Non-pigmented ciliary epithelial cell (primary cell): Measurements from ENCODE around the gene KLHL29.

Experiments
- DNase-seq: peaks from one replicate; pipeline ENCODE4 v3.0.0-alpha.2; 2010; ENCODE audit warnings: low read depth

The KLHL29 gene

DNA sequence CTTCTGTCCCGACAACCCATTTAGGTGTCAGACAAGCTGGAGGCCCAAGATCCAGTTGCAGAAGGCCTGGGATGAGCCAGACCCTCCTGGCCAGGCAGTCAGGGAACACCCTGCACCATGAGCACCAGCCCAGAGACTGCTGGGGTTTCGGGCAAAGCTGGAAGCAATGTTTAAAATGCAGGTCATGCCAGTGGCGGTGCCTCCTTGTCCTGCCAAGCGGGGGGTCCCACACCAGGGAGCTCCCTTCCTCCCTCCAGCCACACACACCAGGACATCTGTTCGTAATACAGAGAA is 311.7 kb downstream of the KLHL29 start:
- DNase-seq: no peak

DNA sequence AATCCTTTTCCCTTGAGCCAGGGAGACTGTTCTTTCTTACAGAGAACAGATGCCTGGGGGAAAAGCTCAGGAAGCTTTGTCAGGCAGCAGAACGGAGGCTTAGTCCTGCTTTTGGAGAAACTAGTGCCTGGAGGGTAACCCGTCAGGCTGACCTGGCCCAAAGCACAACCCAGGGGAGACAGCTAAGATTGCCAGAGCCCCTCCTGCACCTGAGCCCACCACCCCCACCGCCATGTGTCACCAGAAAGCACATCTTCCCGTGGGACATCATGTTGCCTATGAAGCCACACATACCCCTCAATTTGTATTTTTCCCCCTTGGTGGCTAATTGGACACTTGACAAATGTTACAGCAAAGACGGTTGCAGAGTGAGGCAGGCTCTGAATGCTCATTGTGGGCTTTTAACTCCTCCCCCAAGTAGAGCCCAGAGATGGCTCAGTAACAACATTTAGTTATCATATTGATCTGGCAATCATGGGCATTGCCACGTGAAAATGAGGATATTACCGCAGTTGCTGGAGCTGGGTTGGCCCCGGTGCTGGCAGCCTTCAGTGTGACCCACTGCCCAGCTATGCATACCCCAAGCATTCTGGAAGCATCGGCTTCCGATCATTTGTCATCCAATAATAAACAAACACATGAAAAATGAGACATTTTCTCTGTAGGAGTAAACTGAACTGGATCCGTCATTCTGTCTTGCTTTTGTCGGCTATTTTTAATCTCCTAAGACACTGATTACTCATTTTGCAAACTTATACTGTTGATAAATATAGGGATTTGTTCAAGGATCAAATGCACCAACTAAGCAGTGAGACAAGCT is 312.5 kb downstream of the KLHL29 start:
- peak; percentile 22 for DNase-seq

DNA sequence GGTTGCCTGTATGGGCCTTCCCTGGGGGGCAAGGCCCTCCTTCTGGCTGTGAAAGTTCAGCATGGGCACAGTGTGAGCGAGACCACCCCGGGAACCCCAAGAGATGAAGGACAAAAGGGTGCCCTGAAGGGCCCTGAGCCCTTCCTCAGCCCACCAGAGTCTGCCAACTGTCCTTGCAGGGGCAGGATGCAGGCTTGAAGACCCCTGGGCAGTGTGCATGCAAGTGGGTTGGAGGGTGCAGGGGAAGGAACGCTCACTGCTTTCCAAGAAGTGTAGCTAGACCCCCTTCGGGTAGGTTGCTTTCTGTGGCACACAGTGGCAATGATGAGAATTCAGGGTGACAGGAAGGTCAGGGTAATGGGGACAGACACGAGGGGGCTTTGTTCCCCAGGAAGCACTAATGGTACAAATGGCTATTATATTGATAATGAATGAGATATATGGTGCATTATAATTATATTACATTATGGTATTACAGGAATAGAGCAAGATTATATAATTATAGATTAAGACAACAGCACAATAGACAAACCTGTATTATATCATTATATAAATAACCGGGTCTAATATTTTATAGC is 313.2 kb downstream of the KLHL29 start:
- DNase-seq: no peak

DNA sequence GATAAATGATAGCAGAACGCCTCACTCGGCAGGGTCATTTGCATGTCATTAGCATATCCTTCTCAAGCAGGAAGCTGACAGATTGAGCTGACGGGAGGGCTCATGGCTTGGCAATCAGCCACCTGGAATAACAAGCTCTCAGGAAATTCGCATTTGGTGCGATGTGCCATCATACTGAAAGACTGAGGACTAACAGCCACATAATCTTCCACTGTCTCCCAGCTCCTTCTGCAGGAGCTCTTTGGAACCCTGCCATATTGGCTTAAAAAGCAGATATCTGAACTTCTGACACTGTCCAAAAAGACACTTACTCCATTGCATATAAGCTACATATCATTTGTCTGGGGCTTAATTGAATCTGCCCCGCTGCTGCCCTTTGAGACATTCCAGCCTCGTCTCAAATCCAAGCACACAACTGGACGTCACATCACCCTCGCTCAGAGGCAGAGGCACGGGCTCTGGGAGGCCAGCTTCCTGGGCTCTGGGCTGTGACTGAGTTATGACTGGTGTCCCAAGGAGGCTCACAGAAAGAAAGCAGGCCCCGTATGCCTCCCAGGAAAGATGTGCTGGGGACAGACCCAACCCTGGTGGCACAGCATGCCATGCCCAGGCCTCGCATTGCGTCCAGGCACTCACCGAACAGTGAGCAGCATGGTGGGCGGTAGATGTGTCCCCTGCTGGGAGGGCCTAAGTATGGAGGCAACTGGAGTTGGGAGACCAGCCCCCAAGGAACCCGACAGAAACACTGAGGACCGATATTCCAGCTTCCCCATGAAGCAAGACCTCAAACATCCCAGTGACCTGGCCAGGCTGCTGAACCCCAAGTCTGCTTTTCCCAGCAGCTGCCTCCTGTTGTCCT is 314.0 kb downstream of the KLHL29 start:
- no peak for DNase-seq

GRCh38 chr2:23699580-23699925 is 314.6 kb downstream of the KLHL29 start:
- no peak for DNase-seq

DNA sequence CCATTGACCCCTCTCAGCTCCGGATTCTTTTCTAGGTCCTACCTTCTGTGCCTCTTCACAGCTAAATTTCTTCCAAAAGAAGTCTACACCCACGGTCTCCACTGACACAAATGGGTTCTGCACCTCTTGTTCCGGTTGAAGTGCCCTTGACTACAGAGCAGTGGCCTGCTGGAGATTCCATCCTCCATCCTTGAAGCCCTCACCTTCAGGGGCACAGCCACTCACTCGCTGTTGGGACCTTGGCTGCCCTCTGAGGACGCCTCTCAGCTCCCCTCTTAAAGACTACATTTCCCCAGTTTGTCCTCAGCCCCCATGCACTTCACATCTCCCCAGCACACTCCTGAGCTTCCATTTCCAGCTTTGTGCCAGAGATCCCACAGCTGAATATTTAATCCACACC is 315.6 kb downstream of the KLHL29 start:
- DNase-seq: no peak

GRCh38 chr2:23703037-23703582 is 318.1 kb downstream of the KLHL29 start:
- DNase-seq: no peak

GRCh38 chr2:23703583-23704385 is 318.8 kb downstream of the KLHL29 start:
- DNase-seq: no peak

DNA sequence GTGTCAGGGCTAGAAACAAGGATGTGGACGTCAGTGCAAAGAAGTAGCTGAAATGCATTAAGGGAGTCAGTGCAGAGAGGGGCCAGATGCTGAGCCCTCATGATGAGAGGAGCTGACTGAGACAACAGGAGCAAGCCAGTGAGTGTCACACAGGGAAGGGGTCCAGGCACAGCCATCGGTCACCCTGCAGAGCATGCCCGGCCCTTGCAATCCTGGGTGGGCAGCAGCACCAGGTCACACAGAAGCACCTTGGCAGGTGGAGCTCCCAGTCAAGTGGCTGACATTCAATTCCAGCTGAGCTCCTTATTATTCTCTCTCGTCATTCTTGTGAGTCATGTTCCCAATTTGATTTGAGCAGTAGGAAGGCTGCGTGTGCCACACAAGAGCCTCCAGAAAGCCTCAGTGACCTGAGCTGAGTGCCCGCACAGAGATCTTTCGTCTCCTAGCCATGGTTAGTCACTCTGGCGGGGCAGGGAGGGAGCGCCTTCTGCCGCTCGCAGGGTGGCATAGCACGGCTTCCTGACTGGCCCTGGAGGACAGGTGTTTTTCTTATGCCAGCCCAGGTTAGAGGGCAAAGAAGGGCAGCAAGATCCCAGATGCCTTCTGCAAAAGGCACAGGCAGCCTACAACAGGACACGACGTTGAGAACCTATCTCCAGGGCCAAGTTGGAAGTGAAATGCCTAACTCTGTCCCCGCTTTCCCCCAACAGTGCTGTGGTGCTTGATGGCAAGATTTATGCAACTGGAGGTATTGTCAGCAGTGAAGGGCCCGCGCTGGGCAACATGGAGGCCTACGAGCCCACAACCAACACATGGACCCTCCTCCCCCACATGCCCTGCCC is 321.0 kb downstream of the KLHL29 start:
- no peak for DNase-seq

- no peak for DNase-seq
These were observed 321.7 kb downstream of the KLHL29 start for GRCh38 chr2:23706613-23707078.

DNA sequence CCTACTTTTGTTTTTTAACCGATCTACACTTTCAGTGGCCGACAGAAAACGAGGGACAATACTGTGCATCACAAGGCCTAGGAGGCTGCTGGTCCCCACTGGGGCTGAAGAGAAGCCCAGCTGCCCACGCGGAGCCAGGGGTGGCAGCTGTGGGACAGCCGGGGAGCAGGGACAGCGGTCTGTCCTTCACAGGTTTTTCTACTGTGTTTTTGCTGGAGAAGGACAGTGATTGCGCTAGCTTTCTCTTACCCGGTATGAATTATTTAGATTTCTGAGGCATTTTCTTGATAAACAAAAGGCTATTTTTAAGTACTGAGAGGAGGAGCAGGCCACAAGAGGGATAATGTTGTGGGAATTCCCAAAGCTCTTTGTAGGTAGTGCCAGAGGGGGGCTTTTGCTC is 322.1 kb downstream of the KLHL29 start:
- no peak for DNase-seq

DNA sequence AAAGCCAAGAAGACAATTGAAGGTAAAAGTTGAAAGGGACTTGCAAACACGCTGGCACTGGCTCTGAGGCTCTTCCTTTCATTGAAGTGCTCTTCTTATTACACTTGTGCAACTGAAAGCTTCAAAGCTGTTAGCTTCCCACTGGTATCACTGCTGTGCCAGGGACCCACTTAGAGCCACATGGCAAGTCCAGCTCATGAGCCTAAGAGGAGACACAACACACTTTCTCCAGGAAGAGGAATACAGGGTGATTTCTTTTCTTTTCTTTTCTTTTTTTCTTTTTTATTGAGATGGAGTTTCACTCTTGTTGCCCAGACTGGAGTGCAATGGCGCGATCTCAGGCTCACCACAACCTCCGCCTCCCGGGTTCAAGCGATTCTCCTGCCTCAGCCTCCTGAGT is 323.8 kb downstream of the KLHL29 start:
- no peak for DNase-seq

DNA sequence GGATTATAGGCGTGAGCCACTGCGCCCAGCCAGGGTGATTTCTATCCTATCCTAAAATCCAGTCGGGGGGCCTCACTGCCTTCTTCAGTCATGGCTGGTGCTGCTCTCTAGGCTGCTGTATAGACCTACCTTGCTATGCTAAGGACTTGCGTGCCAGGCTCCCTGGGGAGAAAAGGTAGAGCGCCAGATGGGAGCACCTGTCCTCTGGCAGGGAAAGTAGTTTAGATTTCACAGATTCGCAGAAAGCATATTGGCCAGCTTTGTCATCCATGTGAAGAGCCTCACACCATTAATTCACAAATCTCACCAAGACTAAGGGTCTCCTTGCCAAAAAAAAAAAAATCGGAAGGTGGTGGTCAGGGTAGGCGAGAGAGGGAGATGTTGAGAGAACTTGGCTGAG is 324.3 kb downstream of the KLHL29 start:
- DNase-seq: no peak

- DNase-seq: peak; percentile 26
These were observed 327.2 kb downstream of the KLHL29 start for GRCh38 chr2:23711979-23712755.

DNA sequence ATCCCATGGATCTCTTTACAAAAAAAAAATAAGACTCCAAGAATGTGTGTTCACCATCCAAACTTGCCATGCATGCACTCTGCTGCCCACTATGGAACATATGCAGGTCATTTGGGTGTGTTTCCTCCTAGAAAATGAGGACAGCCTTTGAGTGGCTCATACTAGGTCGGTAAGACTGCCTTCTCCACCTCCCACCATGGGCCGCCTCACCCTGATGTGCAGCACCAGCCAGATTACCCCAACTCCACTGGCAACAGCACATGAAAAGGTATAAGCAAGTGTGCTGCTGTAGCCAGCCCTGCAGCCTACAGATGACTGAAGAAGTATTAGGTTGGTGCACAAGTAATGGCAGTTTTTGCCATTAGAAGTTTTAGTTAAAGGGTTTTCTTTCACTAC is 327.8 kb downstream of the KLHL29 start:
- DNase-seq: no peak

GRCh38 chr2:23713351-23713750 is 328.4 kb downstream of the KLHL29 start:
- DNase-seq: no peak

DNA sequence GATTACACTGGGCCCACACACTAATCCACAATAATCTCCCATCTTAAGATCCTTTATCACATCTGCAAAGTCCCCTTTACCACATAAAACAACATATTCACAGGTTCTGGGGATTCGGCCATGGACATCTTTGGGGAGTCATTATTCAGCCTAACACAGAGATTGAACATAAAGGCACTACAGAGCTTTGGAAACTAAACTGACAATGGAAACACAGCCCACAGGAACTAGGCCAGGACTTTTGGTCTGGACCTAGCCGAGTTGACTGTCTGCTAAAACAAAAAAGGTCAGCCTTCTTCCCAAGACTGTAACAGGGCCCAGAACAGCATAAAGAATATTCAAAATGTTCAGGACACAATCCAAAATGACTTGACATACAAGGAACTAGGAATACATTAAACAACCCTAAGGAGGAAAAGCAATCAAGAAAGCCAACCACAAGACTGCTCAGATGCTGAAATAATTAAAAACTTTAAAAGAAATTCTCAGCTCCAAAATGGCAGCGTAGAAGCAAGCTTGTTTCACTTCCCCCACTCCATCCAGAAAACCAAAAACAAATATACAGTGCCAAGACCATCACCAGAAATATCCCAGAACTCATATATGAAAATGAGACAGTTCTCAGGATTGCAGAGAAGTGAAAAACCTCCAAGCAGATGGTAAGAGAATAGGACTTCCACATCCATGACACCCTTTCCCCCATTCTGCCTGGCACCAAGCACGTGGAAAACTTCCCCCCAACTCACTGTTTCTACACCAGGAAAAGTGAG is 334.1 kb downstream of the KLHL29 start:
- DNase-seq: no peak

- DNase-seq: no peak
These were observed 334.7 kb downstream of the KLHL29 start for GRCh38 chr2:23719716-23720115.

DNA sequence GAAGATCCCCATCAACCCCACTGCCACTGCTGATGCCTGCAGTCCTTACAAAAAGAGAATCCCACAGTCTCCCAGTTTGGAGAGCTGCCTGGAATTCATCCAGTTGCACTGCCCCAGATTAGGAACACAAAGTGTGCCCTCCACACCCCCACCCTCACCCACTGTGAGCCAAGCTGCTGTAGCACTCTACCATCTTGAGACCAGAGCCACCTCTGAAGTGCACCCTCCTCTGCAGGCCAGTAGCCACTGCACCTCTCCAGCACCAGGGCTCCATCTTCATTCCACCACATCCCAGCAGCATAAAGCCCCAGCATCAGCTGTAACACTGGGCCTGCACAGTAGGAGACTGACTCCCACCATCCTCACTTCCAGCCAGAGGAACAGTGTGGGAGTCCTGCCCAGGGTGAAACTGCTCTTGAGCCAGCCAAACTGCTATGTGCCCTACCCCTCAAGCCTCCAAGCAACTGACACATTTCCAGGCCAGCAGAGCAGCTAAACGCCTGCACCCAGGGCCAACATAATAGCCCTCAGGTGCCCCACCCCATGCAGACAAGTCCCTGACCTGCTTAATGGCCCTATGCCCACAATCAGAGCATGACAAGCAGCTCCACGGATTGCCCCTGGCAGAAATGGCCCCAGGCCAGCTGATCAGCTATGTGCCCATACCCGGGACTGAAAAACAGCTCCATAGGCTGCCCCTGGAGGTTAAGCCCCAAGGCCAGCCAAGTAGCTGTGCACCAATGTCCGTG is 335.9 kb downstream of the KLHL29 start:
- no peak for DNase-seq
